ENCODE data around the gene ABHD17A.

Gene ABHD17A

GRCh38 chr19:1853295-1854038, 31.8 kb downstream of the ABHD17A start:
- H3K14ac ChIP-seq (ENCODE audit: low read length) = no peak overlapping the region
- peaks cover 5% of the 10 kb centered on the region for H3K79me1 ChIP-seq (ENCODE audit: low read length)
- H2AFZ ChIP-seq (ENCODE audit: insufficient read depth, low read length, poor library complexity) = no peak overlapping the region
- no peak overlapping the region for H2BK120ac ChIP-seq (ENCODE audit: insufficient read depth, low read length, poor library complexity)
- no CpG with 5 or more reads among the region's 27 CpGs for WGBS (ENCODE audit: extremely low coverage, insufficient coverage, insufficient read length)
- H4K12ac ChIP-seq (ENCODE audit: low read depth, low read length) = peak overlapping the region; percentile 39
- H3K4ac ChIP-seq (ENCODE audit: low read depth, low read length) = peak overlapping the region; percentile 64
- peak overlapping the region; percentile 1 for H3K18ac ChIP-seq (ENCODE audit: low read length)
- no peaks in the 10 kb centered on the region for H3K27me3 ChIP-seq (ENCODE audit: insufficient read depth, low read length)
- H3K4me3 ChIP-seq (ENCODE audit: low read depth, low read length) = no peak overlapping the region
- peaks cover 0 to 3% of the 10 kb centered on the region in 2 experiments for H3K36me3 ChIP-seq (ENCODE audit: control insufficient read depth in 1 of 2, insufficient read depth in 2 of 2, low read length in 2 of 2)
- peaks cover 3% of the 10 kb centered on the region for H3K9me3 ChIP-seq (ENCODE audit: insufficient read depth, low read depth, low read length)
- H2AK5ac ChIP-seq (ENCODE audit: low read length) = no peak overlapping the region
- DNase-seq = peak; percentile 90 to 94
- H4K91ac ChIP-seq (ENCODE audit: low read depth, low read length) = no peak overlapping the region
- peak overlapping the region; percentile 67 for H4K8ac ChIP-seq (ENCODE audit: low read depth, low read length)
- H3K9ac ChIP-seq (ENCODE audit: low read length) = no peak overlapping the region
- no peak overlapping the region for H3K23ac ChIP-seq (ENCODE audit: low read length)
- no peak overlapping the region for H2BK12ac ChIP-seq (ENCODE audit: low read length)
- peaks cover 20 to 21% of the 10 kb centered on the region in 2 experiments for H3K4me1 ChIP-seq (ENCODE audit: control insufficient read depth in 1 of 2, insufficient read depth in 2 of 2, low read length in 2 of 2)
- peaks cover 2% of the 10 kb centered on the region for H3K79me2 ChIP-seq (ENCODE audit: control insufficient read depth, insufficient read depth, low read length, poor library complexity)
- no peak overlapping the region for H2BK5ac ChIP-seq (ENCODE audit: low read depth, low read length, poor library complexity)
- H3K4me2 ChIP-seq (ENCODE audit: low read length) = no peak overlapping the region
- no peak overlapping the region for H3K27ac ChIP-seq (ENCODE audit: low read depth, low read length)

- DNase-seq = no peak
- H4K91ac ChIP-seq (ENCODE audit: low read depth, low read length) = no peak overlapping the region
- no peaks in the 10 kb centered on the region for H3K27me3 ChIP-seq (ENCODE audit: insufficient read depth, low read length)
- H3K36me3 ChIP-seq (ENCODE audit: control insufficient read depth in 1 of 2, insufficient read depth in 2 of 2, low read length in 2 of 2) = peaks cover 0 to 3% of the 10 kb centered on the region in 2 experiments
- H3K14ac ChIP-seq (ENCODE audit: low read length) = no peak overlapping the region
- no peak overlapping the region for H2BK5ac ChIP-seq (ENCODE audit: low read depth, low read length, poor library complexity)
- peaks cover 7% of the 10 kb centered on the region for H3K79me2 ChIP-seq (ENCODE audit: control insufficient read depth, insufficient read depth, low read length, poor library complexity)
- H2BK12ac ChIP-seq (ENCODE audit: low read length) = no peak overlapping the region
- no CpG with 5 or more reads among the region's 9 CpGs for WGBS (ENCODE audit: extremely low coverage, insufficient coverage, insufficient read length)
- H3K18ac ChIP-seq (ENCODE audit: low read length) = no peak overlapping the region
- H3K4me1 ChIP-seq (ENCODE audit: control insufficient read depth in 1 of 2, insufficient read depth in 2 of 2, low read length in 2 of 2) = peaks cover 19 to 20% of the 10 kb centered on the region in 2 experiments
- H2BK120ac ChIP-seq (ENCODE audit: insufficient read depth, low read length, poor library complexity) = no peak overlapping the region
- H2AFZ ChIP-seq (ENCODE audit: insufficient read depth, low read length, poor library complexity) = no peak overlapping the region
- H3K79me1 ChIP-seq (ENCODE audit: low read length) = peaks cover 12% of the 10 kb centered on the region
- no peak overlapping the region for H3K4ac ChIP-seq (ENCODE audit: low read depth, low read length)
- no peak overlapping the region for H3K4me2 ChIP-seq (ENCODE audit: low read length)
- no peak overlapping the region for H3K9ac ChIP-seq (ENCODE audit: low read length)
- H4K8ac ChIP-seq (ENCODE audit: low read depth, low read length) = no peak overlapping the region
- no peak overlapping the region for H3K27ac ChIP-seq (ENCODE audit: low read depth, low read length)
- no peak overlapping the region for H4K12ac ChIP-seq (ENCODE audit: low read depth, low read length)
- H3K9me3 ChIP-seq (ENCODE audit: insufficient read depth, low read depth, low read length) = peaks cover 5% of the 10 kb centered on the region
- no peak overlapping the region for H3K4me3 ChIP-seq (ENCODE audit: low read depth, low read length)
- no peak overlapping the region for H2AK5ac ChIP-seq (ENCODE audit: low read length)
- H3K23ac ChIP-seq (ENCODE audit: low read length) = no peak overlapping the region
Measured at GRCh38 chr19:1852581-1853128, 32.6 kb downstream of the ABHD17A start.

- no peak overlapping the region for H3K23ac ChIP-seq (ENCODE audit: low read length)
- H4K91ac ChIP-seq (ENCODE audit: low read depth, low read length) = no peak overlapping the region
- no peak overlapping the region for H2BK5ac ChIP-seq (ENCODE audit: low read depth, low read length, poor library complexity)
- H3K4me2 ChIP-seq (ENCODE audit: low read length) = no peak overlapping the region
- H3K9me3 ChIP-seq (ENCODE audit: insufficient read depth, low read depth, low read length) = peaks cover 5% of the 10 kb centered on the region
- H3K79me2 ChIP-seq (ENCODE audit: control insufficient read depth, insufficient read depth, low read length, poor library complexity) = peaks cover 12% of the 10 kb centered on the region
- no peak overlapping the region for H2BK12ac ChIP-seq (ENCODE audit: low read length)
- no peak overlapping the region for H3K4me3 ChIP-seq (ENCODE audit: low read depth, low read length)
- H3K18ac ChIP-seq (ENCODE audit: low read length) = no peak overlapping the region
- H2BK120ac ChIP-seq (ENCODE audit: insufficient read depth, low read length, poor library complexity) = no peak overlapping the region
- no peak overlapping the region for H3K9ac ChIP-seq (ENCODE audit: low read length)
- no peak overlapping the region for H2AK5ac ChIP-seq (ENCODE audit: low read length)
- H3K4me1 ChIP-seq (ENCODE audit: control insufficient read depth in 1 of 2, insufficient read depth in 2 of 2, low read length in 2 of 2) = peaks cover 17 to 20% of the 10 kb centered on the region in 2 experiments
- no peak overlapping the region for H4K12ac ChIP-seq (ENCODE audit: low read depth, low read length)
- no peak for DNase-seq
- no peak overlapping the region for H3K27ac ChIP-seq (ENCODE audit: low read depth, low read length)
- no peaks in the 10 kb centered on the region for H3K27me3 ChIP-seq (ENCODE audit: insufficient read depth, low read length)
- peaks cover 0 to 3% of the 10 kb centered on the region in 2 experiments for H3K36me3 ChIP-seq (ENCODE audit: control insufficient read depth in 1 of 2, insufficient read depth in 2 of 2, low read length in 2 of 2)
- no peak overlapping the region for H4K8ac ChIP-seq (ENCODE audit: low read depth, low read length)
- H3K79me1 ChIP-seq (ENCODE audit: low read length) = peaks cover 13% of the 10 kb centered on the region
- H3K14ac ChIP-seq (ENCODE audit: low read length) = no peak overlapping the region
- no CpG with 5 or more reads among the region's 66 CpGs for WGBS (ENCODE audit: extremely low coverage, insufficient coverage, insufficient read length)
- H2AFZ ChIP-seq (ENCODE audit: insufficient read depth, low read length, poor library complexity) = no peak overlapping the region
- no peak overlapping the region for H3K4ac ChIP-seq (ENCODE audit: low read depth, low read length)
Measured at GRCh38 chr19:1851654-1852580, 33.4 kb downstream of the ABHD17A start.

GRCh38 chr19:1850809-1851653, 34.3 kb downstream of the ABHD17A start:
- H3K9me3 ChIP-seq (ENCODE audit: insufficient read depth, low read depth, low read length) = peaks cover 5% of the 10 kb centered on the region
- no peak overlapping the region for H2BK12ac ChIP-seq (ENCODE audit: low read length)
- peaks cover 14% of the 10 kb centered on the region for H3K79me2 ChIP-seq (ENCODE audit: control insufficient read depth, insufficient read depth, low read length, poor library complexity)
- no peak overlapping the region for H3K14ac ChIP-seq (ENCODE audit: low read length)
- no peak overlapping the region for H2AFZ ChIP-seq (ENCODE audit: insufficient read depth, low read length, poor library complexity)
- H3K23ac ChIP-seq (ENCODE audit: low read length) = no peak overlapping the region
- no CpG with 5 or more reads among the region's 31 CpGs for WGBS (ENCODE audit: extremely low coverage, insufficient coverage, insufficient read length)
- H4K91ac ChIP-seq (ENCODE audit: low read depth, low read length) = no peak overlapping the region
- H4K8ac ChIP-seq (ENCODE audit: low read depth, low read length) = no peak overlapping the region
- H2BK120ac ChIP-seq (ENCODE audit: insufficient read depth, low read length, poor library complexity) = no peak overlapping the region
- H3K4me1 ChIP-seq (ENCODE audit: control insufficient read depth in 1 of 2, insufficient read depth in 2 of 2, low read length in 2 of 2) = peaks cover 18 to 19% of the 10 kb centered on the region in 2 experiments
- H3K27me3 ChIP-seq (ENCODE audit: insufficient read depth, low read length) = no peaks in the 10 kb centered on the region
- no peak overlapping the region for H3K18ac ChIP-seq (ENCODE audit: low read length)
- H4K12ac ChIP-seq (ENCODE audit: low read depth, low read length) = no peak overlapping the region
- DNase-seq = peak; percentile 21 to 51
- no peak overlapping the region for H3K27ac ChIP-seq (ENCODE audit: low read depth, low read length)
- no peak overlapping the region for H3K4me3 ChIP-seq (ENCODE audit: low read depth, low read length)
- no peak overlapping the region for H3K9ac ChIP-seq (ENCODE audit: low read length)
- H3K4ac ChIP-seq (ENCODE audit: low read depth, low read length) = no peak overlapping the region
- H2BK5ac ChIP-seq (ENCODE audit: low read depth, low read length, poor library complexity) = no peak overlapping the region
- H3K36me3 ChIP-seq (ENCODE audit: control insufficient read depth in 1 of 2, insufficient read depth in 2 of 2, low read length in 2 of 2) = peaks cover 0 to 3% of the 10 kb centered on the region in 2 experiments
- H3K79me1 ChIP-seq (ENCODE audit: low read length) = peaks cover 13% of the 10 kb centered on the region
- H2AK5ac ChIP-seq (ENCODE audit: low read length) = no peak overlapping the region
- H3K4me2 ChIP-seq (ENCODE audit: low read length) = no peak overlapping the region
